T-helper 1 cell treated with Interleukin-12 subunit alpha and Interleukin-12 subunit beta and Interleukin-4 antibody, amounts not matched to agents 30 ng/mL and 1 ng/mL, for 36 hours (primary cell): ENCODE measurements around the gene NPHP1. TPM values are rescaled to one million over a fixed set of nuclear protein-coding genes. Genes with fewer than 3 reads are reported as not detected.
"Not testable (repeated sequence)": the region's sequence is repeated elsewhere in the genome, so short reads cannot be mapped to it uniquely, and the experiment has no call there.

ENCODE experiments used
- intact Hi-C: fragments of 100-400 bp; cut with micrococcal nuclease; formaldehyde crosslinking; loops from one replicate; pipeline ENCODE4 v1.15.1; 2024
- total RNA-seq: library from RNA; stranded (reverse); gene quantifications from 2 replicates; pipeline ENCODE4 v1.2.3, GENCODE V29; 2022

The NPHP1 gene
- total RNA-seq, 1 donor from 2014 or later: 0.12 TPM

DNA sequence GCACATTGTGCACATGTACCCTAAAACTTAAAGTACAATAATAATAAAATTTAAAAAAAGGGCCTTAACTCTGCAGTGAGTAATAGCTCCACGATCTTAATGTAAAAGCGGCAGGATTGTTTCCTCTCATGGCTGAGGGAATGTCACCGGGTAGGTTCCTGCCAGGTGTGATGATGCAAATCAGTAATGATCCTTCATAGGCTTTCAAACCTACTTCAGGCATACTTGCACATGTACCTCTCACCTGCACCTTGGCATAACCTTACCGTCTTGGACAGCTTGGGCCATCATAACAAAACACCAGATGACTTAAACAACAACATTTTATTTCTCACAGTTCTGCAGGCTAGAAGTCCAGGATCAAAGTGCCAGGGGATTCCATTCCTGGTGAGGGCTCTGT, 128.9 kb downstream of the NPHP1 start:
- intact Hi-C loops: not testable (repeated sequence)

Other genes starting within 250 kb of the NPHP1 start
- gene MALL, start 89.2 kb downstream of the NPHP1 start, total RNA-seq: 0.20 TPM in 1 of 2 replicates, not detected in the other
- 38.5 and 44.4 TPM in 2 replicates for gene MTLN, start 7.5 kb upstream of the NPHP1 start, total RNA-seq